Panc1 (cell line): ENCODE measurements around the gene MPO.

Experiments
- POLR2AphosphoS5 ChIP-seq: IDR thresholded peaks from 2 replicates; pipeline ENCODE4 v1.6.1; 2012; ENCODE audit warnings: mild to moderate bottlenecking, low read depth, low read length, moderate library complexity
- SIN3A ChIP-seq: IDR thresholded peaks from 2 replicates; pipeline ENCODE4 v1.6.1; 2012; ENCODE audit warnings: low read depth, mild to moderate bottlenecking, low read length, moderate library complexity, borderline replicate concordance; ENCODE audit not compliant: insufficient read depth
- TF ChIP-seq, protein P1 (sequence below): fragments of 450-650 bp; IDR thresholded peaks from 2 replicates; pipeline ENCODE4 v1.5.1; 2017; ENCODE audit warnings: mild to moderate bottlenecking

DNA sequence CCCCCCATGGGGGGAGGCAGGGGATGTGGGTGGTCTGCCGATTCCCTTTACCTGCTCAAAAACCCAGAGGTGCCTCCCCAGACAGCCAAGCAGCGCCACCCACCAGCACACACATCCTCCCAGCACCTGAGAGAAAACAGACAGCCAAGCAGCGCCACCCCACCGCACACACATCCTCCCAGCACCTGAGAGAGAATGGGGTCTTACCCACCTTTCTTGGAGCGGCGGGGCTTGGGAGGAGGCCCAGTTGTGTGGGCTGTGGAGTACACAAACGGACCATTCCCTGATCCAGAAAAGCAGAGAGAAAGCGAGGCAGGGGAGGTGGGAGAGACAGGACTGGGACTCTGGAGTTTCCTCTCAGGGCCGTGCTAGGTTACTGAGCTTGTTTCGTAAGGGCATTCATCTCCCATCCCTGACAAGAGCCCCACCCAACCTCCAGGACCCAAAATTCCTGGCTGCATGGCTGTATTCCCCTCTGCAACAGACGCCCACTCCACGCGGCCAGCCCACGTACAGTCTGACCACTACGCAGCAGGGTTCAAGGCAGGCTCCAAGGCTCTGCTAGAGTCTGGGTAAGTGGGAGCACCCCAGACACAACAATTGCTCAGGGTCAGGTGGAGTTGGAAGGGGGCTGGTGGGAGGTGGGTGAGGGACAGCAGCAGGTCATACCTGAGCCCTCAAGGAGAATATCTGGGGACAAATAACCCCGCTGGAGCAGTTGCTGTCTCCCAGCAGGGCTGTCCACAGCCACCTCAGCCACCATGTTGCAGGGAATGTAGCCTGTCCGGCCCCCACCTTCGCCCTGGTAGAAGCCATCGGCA lies 25.6 kb upstream of the MPO start:
- TF ChIP-seq SIN3A (no peak), POLR2AphosphoS5 (no peak)
- TF ChIP-seq, protein P1, sequence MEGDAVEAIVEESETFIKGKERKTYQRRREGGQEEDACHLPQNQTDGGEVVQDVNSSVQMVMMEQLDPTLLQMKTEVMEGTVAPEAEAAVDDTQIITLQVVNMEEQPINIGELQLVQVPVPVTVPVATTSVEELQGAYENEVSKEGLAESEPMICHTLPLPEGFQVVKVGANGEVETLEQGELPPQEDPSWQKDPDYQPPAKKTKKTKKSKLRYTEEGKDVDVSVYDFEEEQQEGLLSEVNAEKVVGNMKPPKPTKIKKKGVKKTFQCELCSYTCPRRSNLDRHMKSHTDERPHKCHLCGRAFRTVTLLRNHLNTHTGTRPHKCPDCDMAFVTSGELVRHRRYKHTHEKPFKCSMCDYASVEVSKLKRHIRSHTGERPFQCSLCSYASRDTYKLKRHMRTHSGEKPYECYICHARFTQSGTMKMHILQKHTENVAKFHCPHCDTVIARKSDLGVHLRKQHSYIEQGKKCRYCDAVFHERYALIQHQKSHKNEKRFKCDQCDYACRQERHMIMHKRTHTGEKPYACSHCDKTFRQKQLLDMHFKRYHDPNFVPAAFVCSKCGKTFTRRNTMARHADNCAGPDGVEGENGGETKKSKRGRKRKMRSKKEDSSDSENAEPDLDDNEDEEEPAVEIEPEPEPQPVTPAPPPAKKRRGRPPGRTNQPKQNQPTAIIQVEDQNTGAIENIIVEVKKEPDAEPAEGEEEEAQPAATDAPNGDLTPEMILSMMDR: no peak
